Small intestine (tissue), 7 donors: ENCODE results near the gene TUBB4B. TPM values are rescaled to one million over a fixed set of nuclear protein-coding genes. Genes with fewer than 3 reads are reported as not detected.

ENCODE experiments used
- DNase-seq, 2 donors: peaks; one replicate each; pipeline versions ENCODE4 v3.0.0 to v3.0.0-alpha.2; 2013
- FAIRE-seq: peaks from 2 replicates; lab custom pipeline; 2012; peaks lifted over from hg19 to GRCh38; lab: Jason Lieb, UNC
- H3K27ac ChIP-seq, 3 donors: one replicate each; pipeline ENCODE4 v1.5.1; 2013; ENCODE audit warnings: low read length in 2 of 3, mild to moderate bottlenecking in 2 of 3, control low read depth in 1 of 3, inconsistent platforms in 1 of 3, low read depth in 1 of 3, moderate library complexity in 1 of 3
- H3K27me3 ChIP-seq, 3 donors: one replicate each; pipeline ENCODE4 v1.6.1; 2013; ENCODE audit warnings: low read length in 3 of 3, inconsistent platforms in 1 of 3; ENCODE audit not compliant: control insufficient read depth in 3 of 3, insufficient read depth in 3 of 3
- H3K36me3 ChIP-seq, 3 donors: one replicate each; pipeline ENCODE4 v1.6.1; 2013; ENCODE audit warnings: low read length in 3 of 3, inconsistent platforms in 1 of 3, low read depth in 1 of 3, mild to moderate bottlenecking in 1 of 3, moderate library complexity in 1 of 3; ENCODE audit not compliant: control insufficient read depth in 3 of 3, insufficient read depth in 2 of 3
- H3K4me1 ChIP-seq, 3 donors: one replicate each; pipeline ENCODE4 v1.6.1; 2013; ENCODE audit warnings: low read length in 2 of 3, inconsistent platforms in 1 of 3, low read depth in 1 of 3, mild to moderate bottlenecking in 1 of 3, moderate library complexity in 1 of 3; ENCODE audit not compliant: control insufficient read depth in 3 of 3, insufficient read depth in 2 of 3
- H3K4me3 ChIP-seq, 3 donors: one replicate each; pipeline ENCODE4 v1.5.1; 2013; ENCODE audit warnings: low read length in 3 of 3, control low read depth in 1 of 3, inconsistent platforms in 1 of 3, low read depth in 1 of 3, mild to moderate bottlenecking in 1 of 3, moderate library complexity in 1 of 3
- H3K9me3 ChIP-seq, 2 donors: one replicate each; pipeline ENCODE4 v1.6.1; 2013; ENCODE audit warnings: low read depth in 1 of 2, low read length in 1 of 2; ENCODE audit not compliant: control insufficient read depth in 2 of 2, insufficient read depth in 1 of 2
- WGBS, 3 donors: extraction: QIAGEN DNeasy Blood & Tissue Kit; methylation state at CpG; one replicate each; pipeline ENCODE4 v1.1.7; 2013; 5-methylcytosine and 5-hydroxymethylcytosine counted together
- polyA plus RNA-seq, 4 donors: library from polyadenylated mRNA; stranded (reverse) in 3 of 4; unstranded in 1 of 4; fragments of 200-250 nt in 3 of 4; fragments of 120-200 nt in 1 of 4; gene quantifications; one replicate each; pipeline versions ENCODE4 v1.2.1 to v1.2.3, GENCODE V29; 2013
- donor health status: healthy with polysubstance abuse.
- donor health status: control.
- donor health status: control.
- donor health status: Bipolar disorder and iron deficiency.
- donor health status: healthy.

TUBB4B gene
- polyA plus RNA-seq, 4 donors: 365 to 445 (median 372) TPM

DNA sequence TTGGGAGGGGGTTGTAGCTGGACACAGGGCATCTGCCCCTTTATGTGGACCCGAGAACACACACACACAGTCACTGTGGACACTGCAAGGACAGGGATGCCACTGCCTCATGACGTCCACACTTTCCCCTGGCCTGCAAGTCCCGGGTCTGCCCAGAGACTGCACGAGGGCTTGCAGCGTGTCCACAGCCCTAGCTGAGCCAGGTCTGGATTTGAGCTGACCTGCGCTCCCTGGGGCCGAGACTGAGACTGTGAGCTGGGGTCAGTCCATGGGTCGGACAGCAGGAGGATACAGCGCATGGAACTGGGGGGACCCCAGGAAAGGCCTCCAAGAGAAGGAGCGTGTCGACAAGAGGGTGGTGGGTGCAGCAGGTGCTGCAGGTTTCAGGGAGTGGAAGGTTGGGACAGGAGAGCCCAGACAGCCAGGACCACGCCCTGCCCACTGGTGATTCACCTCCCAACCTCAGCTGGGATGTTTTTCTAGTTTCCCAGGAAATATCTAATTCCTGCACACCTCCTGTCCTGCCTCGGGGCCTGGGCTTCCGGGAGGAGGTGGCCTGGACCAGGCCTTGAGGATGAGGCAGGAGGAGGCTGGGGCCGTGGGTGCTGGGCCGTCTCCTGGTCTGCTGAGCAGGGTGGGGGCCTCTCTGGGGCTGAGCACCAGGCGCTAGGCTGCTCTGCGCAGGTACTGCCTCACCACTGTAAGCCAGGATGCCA lies 14.6 kb upstream of the TUBB4B start:
- H3K36me3 ChIP-seq: peaks cover 0 to 6% (median 0%) of the 10 kb centered on the region in 3 donors
- H3K4me1 ChIP-seq: peaks cover 0 to 78% (median 11%) of the 10 kb centered on the region in 3 donors
- DNase-seq (peak in 1 of 2 donors; percentile 55), FAIRE-seq (no peak)
- H3K4me3 ChIP-seq: no peak overlapping the region
- no peaks in the 10 kb centered on the region for H3K9me3 ChIP-seq
- peak overlapping the region in 1 of 3 donors; percentile 69 for H3K27ac ChIP-seq
- no peaks in the 10 kb centered on the region for H3K27me3 ChIP-seq
- WGBS, 3 donors: 60 to 71% (median 65%) methylated on average over 16 to 18 of the region's 18 CpGs

GRCh38 chr9:137227054-137227852 lies 13.8 kb upstream of the TUBB4B start, which contains the start of gene RNF224:
Gene RNF224, plus strand, starts transcription at chr9:137227502. Its CDS starts 834 bp downstream, at chr9:137228336.
- Histone ChIP-seq H3K4me3 (peak within 1 kb of the TSS in 1 of 3 donors; percentile 16), H3K4me1 (peaks cover 0 to 86% (median 11%) of the 10 kb centered on the region in 3 donors), H3K27ac (peak within 1 kb of the TSS in 1 of 3 donors; percentile 95)

GRCh38 chr9:137227853-137228505 lies 13.1 kb upstream of the TUBB4B start:
- H3K36me3 ChIP-seq: peaks cover 0 to 21% (median 0%) of the 10 kb centered on the region in 3 donors
- no peaks in the 10 kb centered on the region for H3K9me3 ChIP-seq
- H3K4me1 ChIP-seq: peaks cover 0 to 84% (median 11%) of the 10 kb centered on the region in 3 donors
- no peak for DNase-seq
- 11 to 37% (median 24%) methylated on average over 12 to 18 of the region's 18 CpGs for WGBS, 3 donors
- peak overlapping the region in 1 of 3 donors; percentile 95 for H3K27ac ChIP-seq
- H3K27me3 ChIP-seq: no peaks in the 10 kb centered on the region
- H3K4me3 ChIP-seq: peak overlapping the region in 1 of 3 donors; percentile 16
- FAIRE-seq: no peak

More at GRCh38 chr9:137227054-137227852, 13.8 kb upstream of the TUBB4B start, which contains the start of gene RNF224:
- WGBS, 3 donors: 10 to 35% (median 15%) methylated on average over 25 of the region's 25 CpGs
- peaks cover 0 to 14% (median 0%) of the 10 kb centered on the region in 3 donors for H3K36me3 ChIP-seq
- H3K9me3 ChIP-seq: no peaks in the 10 kb centered on the region
- DNase-seq (peak; percentile 87 to 89), FAIRE-seq (no peak)
- no peaks in the 10 kb centered on the region for H3K27me3 ChIP-seq

DNA sequence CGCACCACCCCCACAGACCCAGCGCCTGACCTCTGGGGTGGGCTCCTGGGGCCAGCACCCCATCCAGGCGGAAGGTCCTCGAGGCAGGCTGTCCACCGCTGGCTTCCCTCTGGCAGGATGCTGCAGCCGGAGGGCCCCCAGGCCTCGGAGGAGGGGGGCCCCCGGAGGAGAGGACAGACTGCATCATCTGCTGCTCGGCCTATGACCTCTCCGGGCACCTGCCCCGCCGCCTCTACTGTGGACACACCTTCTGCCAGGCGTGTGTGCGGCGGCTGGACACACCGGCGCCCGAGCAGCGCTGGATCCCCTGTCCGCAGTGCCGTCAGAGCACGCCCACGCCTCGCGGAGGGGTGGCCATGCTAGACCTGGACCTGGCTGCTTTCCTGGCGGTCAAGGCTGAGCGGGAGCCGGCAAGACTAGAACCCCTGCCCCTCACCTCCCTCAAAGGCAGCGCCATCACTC lies 12.6 kb upstream of the TUBB4B start:
- WGBS, 3 donors: 32 to 57% (median 36%) methylated on average over 16 to 29 of the region's 29 CpGs
- peak overlapping the region in 1 of 3 donors; percentile 16 for H3K4me3 ChIP-seq
- no peak for FAIRE-seq
- peaks cover 0 to 27% (median 0%) of the 10 kb centered on the region in 3 donors for H3K36me3 ChIP-seq
- peak in 1 of 2 donors; percentile 39 for DNase-seq
- H3K27ac ChIP-seq: peak overlapping the region in 1 of 3 donors; percentile 95
- H3K4me1 ChIP-seq: peaks cover 0 to 88% (median 11%) of the 10 kb centered on the region in 3 donors
- H3K27me3 ChIP-seq: no peaks in the 10 kb centered on the region
- no peaks in the 10 kb centered on the region for H3K9me3 ChIP-seq

GRCh38 chr9:137228968-137229896 lies 11.9 kb upstream of the TUBB4B start:
- no peak for FAIRE-seq
- peak overlapping the region in 1 of 3 donors; percentile 95 for H3K27ac ChIP-seq
- H3K36me3 ChIP-seq: peaks cover 0 to 31% (median 0%) of the 10 kb centered on the region in 3 donors
- H3K27me3 ChIP-seq: no peaks in the 10 kb centered on the region
- no peaks in the 10 kb centered on the region for H3K9me3 ChIP-seq
- 61 to 69% (median 68%) methylated on average over 26 to 27 of the region's 27 CpGs for WGBS, 3 donors
- peaks cover 0 to 84% (median 11%) of the 10 kb centered on the region in 3 donors for H3K4me1 ChIP-seq
- H3K4me3 ChIP-seq: no peak overlapping the region
- DNase-seq: peak in 1 of 2 donors; percentile 36

DNA sequence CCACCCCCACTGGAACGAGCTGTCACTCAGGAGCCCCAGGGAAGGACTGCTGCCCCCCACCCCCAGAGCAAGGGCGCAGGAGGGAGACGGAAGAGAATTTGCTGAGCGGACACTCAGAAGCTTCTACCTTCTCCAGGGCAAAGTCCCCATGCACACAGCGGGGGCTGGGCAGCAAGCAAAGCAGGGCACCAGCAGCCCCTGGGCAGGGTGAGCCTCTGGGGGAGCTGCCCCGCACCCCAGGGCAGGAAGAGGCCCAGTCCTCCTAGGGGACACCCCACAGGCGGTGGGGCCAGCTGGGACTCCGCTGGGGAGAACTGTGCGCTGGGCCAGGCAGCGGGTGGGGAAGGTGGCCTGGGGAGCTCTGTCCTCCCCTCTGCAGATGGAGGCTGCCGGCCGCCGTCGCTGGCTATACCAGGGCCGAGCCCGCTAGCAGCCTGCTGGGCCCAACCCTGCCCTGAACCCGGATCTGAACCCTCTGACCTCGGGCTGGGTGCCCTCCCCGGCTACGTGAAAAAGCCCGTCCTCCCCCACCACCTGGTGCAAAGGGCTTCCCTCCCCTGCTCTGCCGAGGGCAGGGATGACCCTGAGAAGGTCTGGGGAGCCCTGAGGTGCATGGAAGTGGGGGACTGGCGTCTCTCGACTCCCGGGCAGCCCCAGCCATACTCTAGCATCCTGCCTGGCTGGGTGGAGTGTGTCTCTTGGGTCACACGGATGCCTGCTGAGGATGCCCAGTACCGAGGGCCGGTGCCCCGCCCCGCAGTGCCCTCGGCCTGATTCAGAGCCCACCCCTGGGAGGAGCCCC lies 11.0 kb upstream of the TUBB4B start:
- Histone ChIP-seq H3K27me3 (no peaks in the 10 kb centered on the region), H3K4me1 (peaks cover 0 to 80% (median 11%) of the 10 kb centered on the region in 3 donors), H3K9me3 (no peaks in the 10 kb centered on the region), H3K36me3 (peaks cover 0 to 40% (median 0%) of the 10 kb centered on the region in 3 donors), H3K4me3 (peak overlapping the region in 1 of 3 donors; percentile 21), H3K27ac (peak overlapping the region in 2 of 3 donors; percentile 5 to 95)
- DNase-seq: peak; percentile 52 to 92
- 17 to 51% (median 27%) methylated on average over 27 to 31 of the region's 31 CpGs for WGBS, 3 donors
- no peak for FAIRE-seq
